A549 (cell line): ENCODE results near the gene GRK4. TPM values are rescaled to one million over a fixed set of nuclear protein-coding genes. Genes with fewer than 3 reads are reported as not detected.

ENCODE experiments used
- ATAC-seq, 2 experiments: fragments of 200-7000 bp in 1 of 2; fragments of >200 bp in 1 of 2; cut with Nextera tagmentation in 1 of 2; cut with Tn5 transposase in 1 of 2; 3 replicates each; pipeline versions ENCODE4 v1.8.0 to v1.9.1; 2018 to 2020; ENCODE audit warnings: mild to moderate bottlenecking in 1 of 2, moderate library complexity in 1 of 2
- CTCF ChIA-PET: fragments of 300-600 bp; sonication (Branson Sonifier 250); formaldehyde crosslinking; extraction: SDS; loops from one replicate; lab custom pipeline; 2021; ENCODE audit warnings: antibody characterized with exemption, inconsistent platforms; lab: Yijun Ruan, JAX
- POLR2A ChIA-PET: fragments of 350-600 bp; formaldehyde crosslinking; extraction: SDS; loops from one replicate; lab custom pipeline; 2021; ENCODE audit warnings: antibody characterized with exemption, inconsistent platforms; lab: Yijun Ruan, JAX
- DNase-seq, 2 experiments: peaks; one replicate each; pipeline versions ENCODE4 v3.0.0 to v3.0.0-alpha.2; 2011 to 2016; ENCODE audit warnings: low read depth in 1 of 2, low spot score in 1 of 2
- FAIRE-seq: peaks from 2 replicates; lab custom pipeline; 2011; peaks lifted over from hg19 to GRCh38; lab: Jason Lieb, UNC
- H3K27ac ChIP-seq, 2 experiments: fragments of >200 bp; sonication (Bioruptor Twin); formaldehyde crosslinking; 3 replicates each; pipeline ENCODE4 v1.5.1; 2016 to 2017
- H3K4me1 ChIP-seq: fragments of >200 bp; sonication (Bioruptor Twin); formaldehyde crosslinking; 3 replicates; pipeline ENCODE4 v1.6.1; 2016
- H3K4me2 ChIP-seq: fragments of >200 bp; sonication (Bioruptor Twin); formaldehyde crosslinking; 3 replicates; pipeline ENCODE4 v1.6.1; 2016
- H3K4me3 ChIP-seq: fragments of >200 bp; sonication (Bioruptor Twin); formaldehyde crosslinking; 3 replicates; pipeline ENCODE4 v1.5.1; 2016
- H3K9me3 ChIP-seq: fragments of >200 bp; sonication (Bioruptor Twin); formaldehyde crosslinking; 3 replicates; pipeline ENCODE4 v1.6.1; 2016
- ATOH8 ChIP-seq: fragments of 250-450 bp; sonication (Bioruptor Pico); IDR thresholded peaks from 2 replicates; pipeline ENCODE4 v1.5.0; 2020; ENCODE audit warnings: low read depth, mild to moderate bottlenecking, moderate library complexity
- BCL3 ChIP-seq: fragments of >200 bp; sonication (Bioruptor Twin); formaldehyde crosslinking; IDR thresholded peaks from 3 replicates; pipeline ENCODE4 v1.6.1; 2016
- BHLHE40 ChIP-seq: IDR thresholded peaks from 2 replicates; pipeline ENCODE4 v1.6.1; 2012; ENCODE audit warnings: low read depth, low read length, inconsistent platforms
- CBX8 ChIP-seq: fragments of 200-600 bp; sonication (generic); IDR thresholded peaks from 2 replicates; pipeline ENCODE4 v1.6.1; 2016
- CHD2 ChIP-seq: fragments of 150-350 bp; IDR thresholded peaks from 2 replicates; pipeline ENCODE4 v1.6.1; 2014; ENCODE audit warnings: low read length; ENCODE audit not compliant: partially characterized antibody
- CHD4 ChIP-seq: fragments of 200-600 bp; sonication (generic); IDR thresholded peaks from 2 replicates; pipeline ENCODE4 v1.6.1; 2016; ENCODE audit warnings: antibody characterized with exemption, mild to moderate bottlenecking, borderline replicate concordance
- EHMT2 ChIP-seq: fragments of 200-600 bp; sonication (generic); IDR thresholded peaks from 2 replicates; pipeline ENCODE4 v1.6.1; 2016; ENCODE audit warnings: antibody characterized with exemption, low read depth, mild to moderate bottlenecking, moderate library complexity
- ESRRA ChIP-seq: fragments of 150-350 bp; IDR thresholded peaks from 2 replicates; pipeline ENCODE4 v1.6.1; 2014; ENCODE audit warnings: mild to moderate bottlenecking, low read length, borderline replicate concordance
- FOXS1 ChIP-seq: fragments of 250-450 bp; sonication (Bioruptor Pico); IDR thresholded peaks from 2 replicates; pipeline ENCODE4 v1.5.0; 2020; ENCODE audit warnings: mild to moderate bottlenecking, moderate library complexity
- GATA3 ChIP-seq: IDR thresholded peaks from 2 replicates; pipeline ENCODE4 v1.6.1; 2012; ENCODE audit warnings: borderline replicate concordance
- HES2 ChIP-seq: fragments of >200 bp; sonication (Bioruptor Twin); formaldehyde crosslinking; IDR thresholded peaks from 2 replicates; pipeline ENCODE4 v1.6.1; 2016
- HOXA7 ChIP-seq: fragments of 250-450 bp; sonication (Bioruptor Pico); IDR thresholded peaks from 2 replicates; pipeline ENCODE4 v1.5.0; 2020; ENCODE audit warnings: mild to moderate bottlenecking, moderate library complexity
- KDM5A ChIP-seq: fragments of 200-600 bp; sonication (generic); IDR thresholded peaks from 2 replicates; pipeline ENCODE4 v1.6.1; 2016; ENCODE audit warnings: antibody characterized with exemption, mild to moderate bottlenecking
- MYC ChIP-seq: IDR thresholded peaks from 2 replicates; pipeline ENCODE4 v1.6.1; 2012; ENCODE audit warnings: mild to moderate bottlenecking, inconsistent platforms, low read length, improper control_type of control experiment, borderline replicate concordance
- NR3C1 ChIP-seq: fragments of >200 bp; sonication (Bioruptor Twin); formaldehyde crosslinking; IDR thresholded peaks from 3 replicates; pipeline ENCODE4 v1.6.1; 2017
- POLR2AphosphoS2 ChIP-seq: conservative IDR thresholded peaks from 2 replicates; pipeline ENCODE4 v1.6.1; 2012; ENCODE audit warnings: low read length, improper control_type of control experiment, inconsistent platforms
- RAD21 ChIP-seq, 2 experiments: fragments of >200 bp in 1 of 2; sonication (Bioruptor Twin) in 1 of 2; formaldehyde crosslinking in 1 of 2; IDR thresholded peaks in 1 of 2; conservative IDR thresholded peaks in 1 of 2; 2 replicates in 1 of 2; 3 replicates in 1 of 2; pipeline ENCODE4 v1.6.1; 2012 to 2018; ENCODE audit warnings: inconsistent platforms in 1 of 2
- RARB ChIP-seq: fragments of 250-450 bp; sonication (Bioruptor Pico); IDR thresholded peaks from 2 replicates; pipeline ENCODE4 v1.8.0; 2021; ENCODE audit warnings: mild to moderate bottlenecking, moderate library complexity
- REST ChIP-seq: fragments of 200-600 bp; sonication (generic); IDR thresholded peaks from 2 replicates; pipeline ENCODE4 v1.6.1; 2016; ENCODE audit warnings: antibody characterized with exemption, mild to moderate bottlenecking, moderate library complexity
- SMC3 ChIP-seq: fragments of >200 bp; sonication (Bioruptor Twin); formaldehyde crosslinking; IDR thresholded peaks from 3 replicates; pipeline ENCODE4 v1.6.1; 2018; ENCODE audit warnings: inconsistent platforms
- USF2 ChIP-seq: fragments of 450-650 bp; IDR thresholded peaks from 2 replicates; pipeline ENCODE4 v1.6.1; 2014; ENCODE audit warnings: antibody characterized with exemption
- ZC3H11A ChIP-seq: fragments of 450-650 bp; IDR thresholded peaks from 2 replicates; pipeline ENCODE4 v1.6.1; 2014; ENCODE audit warnings: antibody characterized with exemption, mild to moderate bottlenecking
- ZFP36 ChIP-seq: fragments of 450-650 bp; IDR thresholded peaks from 2 replicates; pipeline ENCODE4 v1.6.1; 2014; ENCODE audit warnings: borderline replicate concordance; ENCODE audit not compliant: partially characterized antibody
- whole genome bisulfite sequencing: methylation state at CpG from one replicate; pipeline ENCODE4 v1.1.6; 2017; ENCODE audit errors: missing lambda C conversion rate; 5-methylcytosine and 5-hydroxymethylcytosine counted together
- polyA plus RNA-seq, 4 experiments: library from polyadenylated mRNA; depleted of rRNA in 3 of 4; stranded (reverse); fragments of >200 nt; fragmentation: RNase III in 1 of 4; extraction: RNeasy Plus Mini Kit Qiagen cat#74134 plus additional on column Dnase treatment in 1 of 4; gene quantifications; 2 replicates in 3 of 4; 3 replicates in 1 of 4; pipeline ENCODE4 v1.2.3, GENCODE V29; 2011 to 2017

GRK4 gene
- polyA plus RNA-seq, 2 of the 4 experiments (the other 2 are of a cell fraction), result 0.76 to 0.96 TPM

- TF ChIP-seq POLR2AphosphoS2 (no peak), EHMT2 (no peak), MYC (no peak)
Observed at GRCh38 chr4:3060946-3061345, 97.6 kb downstream of the GRK4 start (continued).

GRCh38 chr4:3062471-3062870 lies 99.1 kb downstream of the GRK4 start:
- no peak for ATAC-seq
- WGBS, result 58% methylated on average over 12 of the region's 12 CpGs
- Histone ChIP-seq H3K4me2 (no peak overlapping the region), H3K9me3 (no peaks in the 10 kb centered on the region), H3K4me3 (no peak overlapping the region), H3K4me1 (no peaks in the 10 kb centered on the region), H3K27ac (no peak overlapping the region)
- ChIA-PET POLR2A (no interaction called here), CTCF (interaction anchor here (0.6 kb wide), 1 partner anchor 15 kb away, joined by 3 read pairs; no protein-coding TSS in a partner anchor)
- no peak for FAIRE-seq
- DNase-seq, result no peak
- TF ChIP-seq BCL3 (no peak), HOXA7 (CRISPR knock-in tag) (no peak), USF2 (no peak)

- TF ChIP-seq GATA3 (no peak), RARB (CRISPR knock-in tag) (no peak), ZC3H11A (no peak), RAD21 (conservative IDR thresholded peaks at IDR 0.05 in 1 of 2, IDR thresholded peaks at IDR 0.05 in 1 of 2) (no peak), NR3C1 (no peak), REST (no peak), FOXS1 (no peak), ZFP36 (no peak), MYC (no peak)
- Histone ChIP-seq H3K4me3 (no peak overlapping the region), H3K9me3 (no peaks in the 10 kb centered on the region), H3K4me1 (no peaks in the 10 kb centered on the region), H3K4me2 (no peak overlapping the region), H3K27ac (no peak overlapping the region)
- FAIRE-seq (no peak), ATAC-seq (no peak), DNase-seq (no peak)
- 75% methylated on average over 3 of the region's 3 CpGs for WGBS
- ChIA-PET CTCF (interaction anchor here (0.6 to 1.1 kb wide), 2 partner anchors 25 to 28 kb away, joined by 3 read pairs; no protein-coding TSS in a partner anchor), POLR2A (no interaction called here)
Observed at GRCh38 chr4:3065551-3065950, 102.2 kb downstream of the GRK4 start.

GRCh38 chr4:3066836-3067400 lies 103.5 kb downstream of the GRK4 start:
- no peak for FAIRE-seq

More at GRCh38 chr4:3066836-3067400, 103.5 kb downstream of the GRK4 start:
- TF ChIP-seq CBX8, result no peak
- TF ChIP-seq BHLHE40, result no peak
- no peak for TF ChIP-seq HES2
- TF ChIP-seq CHD4, result no peak
- no peak for TF ChIP-seq KDM5A
- TF ChIP-seq BCL3, result no peak
- TF ChIP-seq ESRRA, result no peak
- no peak for TF ChIP-seq USF2
- TF ChIP-seq SMC3, result no peak
- TF ChIP-seq HOXA7 (CRISPR knock-in tag), result no peak
- TF ChIP-seq NR3C1, result no peak
- no peak for TF ChIP-seq CHD2
- TF ChIP-seq ATOH8 (CRISPR knock-in tag), result no peak
- no peaks in the 10 kb centered on the region for H3K9me3 ChIP-seq
- 81% methylated on average over 6 of the region's 6 CpGs for WGBS
- DNase-seq (no peak), ATAC-seq (no peak)
- POLR2A ChIA-PET, result no interaction called here
- no peaks in the 10 kb centered on the region for H3K4me1 ChIP-seq
- H3K4me3 ChIP-seq, result no peak overlapping the region
- no peak overlapping the region for H3K4me2 ChIP-seq
- H3K27ac ChIP-seq, result no peak overlapping the region
- CTCF ChIA-PET, result no interaction called here
